Testis (tissue), 2 donors: ENCODE data around the gene MZT2A.

Experiments used
- CTCF ChIP-seq, 3 experiments: fragments of 450-650 bp in 2 of 3; fragments of 200-600 bp in 1 of 3; sonication (generic) in 1 of 3; IDR thresholded peaks; one replicate each; pipeline ENCODE4 v1.5.1; 2016 to 2019; ENCODE audit warnings: antibody characterized with exemption in 3 of 3, mild to moderate bottlenecking in 2 of 3, moderate library complexity in 1 of 3
- POLR2A ChIP-seq: fragments of 450-650 bp; IDR thresholded peaks from one replicate; pipeline ENCODE4 v1.6.1; 2017; ENCODE audit warnings: antibody characterized with exemption, mild to moderate bottlenecking, moderate library complexity

GRCh38 chr2:131492418-131493198, 411 bp upstream of the MZT2A start:
- TF ChIP-seq CTCF (IDR thresholded peaks at IDR 0.05), result peak; percentile 67 to 86 (median 86)
- no peak for TF ChIP-seq POLR2A
